Sigmoid colon (tissue), 4 donors: ENCODE measurements around the gene MAP2K3.

Source experiments
- EP300 ChIP-seq, 4 donors: sonication (generic); formaldehyde crosslinking; IDR thresholded peaks; one replicate each; pipeline ENCODE4 v1.6.1; 2017; ENCODE audit warnings: antibody characterized with exemption in 4 of 4
- POLR2A ChIP-seq, 2 donors: fragments of 450-650 bp; IDR thresholded peaks; one replicate each; pipeline ENCODE4 v1.6.1; 2016; ENCODE audit warnings: antibody characterized with exemption in 2 of 2, mild to moderate bottlenecking in 2 of 2, moderate library complexity in 2 of 2
- POLR2AphosphoS5 ChIP-seq, 4 donors: sonication (generic); formaldehyde crosslinking; IDR thresholded peaks; one replicate each; pipeline ENCODE4 v1.6.1; 2017; ENCODE audit warnings: antibody characterized with exemption in 4 of 4
- TF ChIP-seq, protein P1 (sequence below), 4 experiments: fragments of 450-650 bp in 3 of 4; fragments of 200-600 bp in 1 of 4; IDR thresholded peaks; one replicate each; pipeline ENCODE4 v1.5.1; 2016 to 2019; ENCODE audit warnings: antibody characterized with exemption in 4 of 4, mild to moderate bottlenecking in 3 of 4, moderate library complexity in 2 of 4

DNA sequence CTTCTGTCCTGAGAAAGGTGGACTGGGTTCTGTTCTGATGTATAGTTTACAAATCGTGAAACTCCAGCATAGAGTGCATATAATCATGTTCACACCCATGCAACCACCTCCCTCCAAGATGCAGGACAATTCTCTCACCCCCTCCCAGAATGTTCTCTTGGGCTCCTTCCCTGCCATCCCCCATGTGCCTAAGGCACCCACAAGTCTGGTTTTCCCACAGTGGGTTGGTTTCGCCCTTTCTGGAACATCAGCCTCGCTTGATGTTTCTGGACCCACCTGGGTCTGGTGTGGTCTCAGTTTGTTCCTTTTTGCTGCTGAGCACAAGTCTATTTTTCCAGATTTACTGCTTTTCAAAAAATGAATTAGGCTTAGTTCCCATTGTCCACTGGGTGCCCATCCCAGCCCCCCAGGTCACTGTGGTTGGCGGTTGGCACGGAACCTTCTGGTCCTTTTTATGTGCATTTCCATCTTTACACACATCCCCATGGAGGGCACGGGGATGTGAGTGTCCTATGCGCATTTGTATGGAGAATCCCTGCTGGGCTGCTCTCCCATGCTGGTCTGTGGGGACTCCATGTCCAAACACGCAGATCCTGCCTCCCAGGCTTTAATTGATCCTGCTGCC is 19.0 kb downstream of the MAP2K3 start:
- TF ChIP-seq, protein P1, sequence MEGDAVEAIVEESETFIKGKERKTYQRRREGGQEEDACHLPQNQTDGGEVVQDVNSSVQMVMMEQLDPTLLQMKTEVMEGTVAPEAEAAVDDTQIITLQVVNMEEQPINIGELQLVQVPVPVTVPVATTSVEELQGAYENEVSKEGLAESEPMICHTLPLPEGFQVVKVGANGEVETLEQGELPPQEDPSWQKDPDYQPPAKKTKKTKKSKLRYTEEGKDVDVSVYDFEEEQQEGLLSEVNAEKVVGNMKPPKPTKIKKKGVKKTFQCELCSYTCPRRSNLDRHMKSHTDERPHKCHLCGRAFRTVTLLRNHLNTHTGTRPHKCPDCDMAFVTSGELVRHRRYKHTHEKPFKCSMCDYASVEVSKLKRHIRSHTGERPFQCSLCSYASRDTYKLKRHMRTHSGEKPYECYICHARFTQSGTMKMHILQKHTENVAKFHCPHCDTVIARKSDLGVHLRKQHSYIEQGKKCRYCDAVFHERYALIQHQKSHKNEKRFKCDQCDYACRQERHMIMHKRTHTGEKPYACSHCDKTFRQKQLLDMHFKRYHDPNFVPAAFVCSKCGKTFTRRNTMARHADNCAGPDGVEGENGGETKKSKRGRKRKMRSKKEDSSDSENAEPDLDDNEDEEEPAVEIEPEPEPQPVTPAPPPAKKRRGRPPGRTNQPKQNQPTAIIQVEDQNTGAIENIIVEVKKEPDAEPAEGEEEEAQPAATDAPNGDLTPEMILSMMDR (IDR thresholded peaks at IDR 0.05) = no peak
- TF ChIP-seq POLR2A (IDR thresholded peaks at IDR 0.05) = no peak
- TF ChIP-seq EP300 (IDR thresholded peaks at IDR 0.05) = no peak
- no peak for TF ChIP-seq POLR2AphosphoS5 (IDR thresholded peaks at IDR 0.05)
